Measurements from ENCODE around the gene L3MBTL2. TPM values are rescaled to one million over a fixed set of nuclear protein-coding genes. Genes with fewer than 3 reads are reported as not detected.
"Not testable (repeated sequence)": the region's sequence is repeated elsewhere in the genome, so short reads cannot be mapped to it uniquely, and the experiment has no call there.

L3MBTL2 gene
- total RNA-seq, 2 experiments from 2014 or later = 19.4 to 22.3 TPM

DNA sequence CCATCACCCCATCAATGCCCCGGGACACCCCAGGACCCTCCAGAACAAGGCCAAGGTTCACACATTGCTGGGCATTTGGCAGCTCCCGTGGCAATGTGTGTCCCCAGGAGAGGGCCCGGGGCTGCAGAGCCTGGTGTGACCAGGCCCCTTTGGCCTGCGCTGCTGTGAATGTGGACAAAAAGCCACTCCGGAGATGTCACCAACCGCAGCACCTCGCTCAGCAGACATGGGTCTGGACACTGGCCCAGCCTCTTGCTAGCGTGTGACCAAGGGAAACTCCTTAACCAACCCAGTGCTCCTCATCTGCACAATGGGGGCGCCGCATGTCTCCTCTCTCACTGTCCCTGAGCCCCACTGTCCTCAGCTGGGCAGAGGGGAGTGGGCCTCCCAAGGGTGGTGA lies 43.6 kb downstream of the L3MBTL2 start:
- no peaks in the 10 kb centered on the region for H3K4me1 Mint-ChIP-seq (ENCODE audit: low read depth)
- no peaks in the 10 kb centered on the region for H3K27me3 Mint-ChIP-seq (ENCODE audit: low read depth)
- DNase-seq = no peak
- CTCF ChIA-PET = no interaction called here
- H3K36me3 Mint-ChIP-seq (ENCODE audit: low read depth) = peaks cover 33% of the 10 kb centered on the region
- intact Hi-C loops (cut with micrococcal nuclease) = no loop called here
- H3K4me3 Mint-ChIP-seq = no peak overlapping the region
- H3K9me3 Mint-ChIP-seq = no peaks in the 10 kb centered on the region
- H3K27ac Mint-ChIP-seq = no peak overlapping the region

DNA sequence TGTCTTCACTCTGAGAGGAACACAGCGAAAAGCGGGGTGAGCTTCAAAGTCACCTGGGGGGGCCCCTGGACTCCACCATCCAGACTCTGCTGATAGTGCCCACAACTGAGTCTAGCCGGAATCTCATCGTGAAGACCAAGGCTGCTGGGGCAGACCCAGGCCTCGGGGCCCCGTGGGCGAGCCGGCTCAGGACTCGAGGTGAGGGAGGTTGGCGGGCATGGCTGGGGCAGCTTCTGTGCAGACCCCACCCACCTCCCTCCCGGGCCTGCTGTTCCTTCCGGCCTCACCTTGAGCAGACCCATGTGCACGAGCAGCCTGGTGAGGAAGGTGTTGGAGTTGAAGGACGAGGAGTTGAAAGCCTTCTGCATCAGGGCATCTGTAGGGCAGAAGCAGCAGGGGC lies 44.3 kb downstream of the L3MBTL2 start:
- Mint-ChIP-seq H3K36me3 (ENCODE audit: low read depth) (peaks cover 38% of the 10 kb centered on the region), H3K9me3 (no peaks in the 10 kb centered on the region), H3K27ac (no peak overlapping the region), H3K4me1 (ENCODE audit: low read depth) (no peaks in the 10 kb centered on the region), H3K27me3 (ENCODE audit: low read depth) (no peaks in the 10 kb centered on the region), H3K4me3 (no peak overlapping the region)
- CTCF ChIA-PET = no interaction called here
- intact Hi-C loops (cut with micrococcal nuclease) = no loop called here
- DNase-seq = no peak

DNA sequence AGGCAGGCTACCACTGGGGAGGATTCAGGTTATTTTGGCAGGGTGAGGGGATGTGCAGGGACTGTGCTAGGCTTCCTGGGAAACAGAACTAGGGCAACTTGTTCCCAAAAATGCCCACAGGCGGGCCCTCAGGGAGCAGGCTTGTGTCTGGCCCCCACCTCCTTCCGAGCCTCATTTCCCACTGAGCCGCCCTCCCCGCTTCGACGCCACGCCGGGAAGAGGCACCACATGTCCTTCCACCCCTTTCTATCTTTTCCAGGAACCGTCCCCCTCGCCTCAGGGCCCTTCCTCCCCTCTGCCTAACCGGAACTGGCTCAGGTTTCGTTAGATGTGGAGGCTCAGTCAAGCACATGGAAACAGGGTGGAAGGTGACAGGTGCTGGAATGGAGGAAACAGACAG lies 45.0 kb downstream of the L3MBTL2 start:
- DNase-seq = no peak
- Mint-ChIP-seq H3K9me3 (no peaks in the 10 kb centered on the region), H3K4me3 (no peak overlapping the region), H3K4me1 (ENCODE audit: low read depth) (no peaks in the 10 kb centered on the region), H3K27me3 (ENCODE audit: low read depth) (no peaks in the 10 kb centered on the region), H3K27ac (no peak overlapping the region), H3K36me3 (ENCODE audit: low read depth) (peaks cover 39% of the 10 kb centered on the region)
- intact Hi-C loops (cut with micrococcal nuclease) = no loop called here
- CTCF ChIA-PET = no interaction called here

DNA sequence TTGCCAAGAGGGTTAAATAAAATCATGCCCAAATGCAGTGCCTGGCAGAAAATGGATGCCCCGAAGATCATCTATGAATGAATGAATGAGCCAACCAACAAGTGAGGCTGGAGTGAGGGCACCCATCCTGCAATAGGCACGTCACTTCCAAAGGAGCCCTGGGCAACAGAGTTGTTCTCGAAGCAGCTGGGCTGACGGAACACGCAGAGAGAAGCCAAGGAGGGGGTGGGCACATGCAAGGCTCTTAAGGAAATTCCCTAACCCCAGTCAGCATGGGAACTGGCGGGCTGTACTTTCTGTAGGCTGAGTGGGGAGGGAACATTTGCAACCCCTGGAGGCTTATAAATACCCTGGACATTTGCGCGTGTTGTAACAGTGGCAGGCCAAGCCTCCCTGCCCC lies 47.3 kb downstream of the L3MBTL2 start:
- no peak overlapping the region for H3K4me3 Mint-ChIP-seq
- intact Hi-C loops (cut with micrococcal nuclease) = no loop called here
- no peak overlapping the region for H3K27ac Mint-ChIP-seq
- H3K4me1 Mint-ChIP-seq (ENCODE audit: low read depth) = no peaks in the 10 kb centered on the region
- no peaks in the 10 kb centered on the region for H3K27me3 Mint-ChIP-seq (ENCODE audit: low read depth)
- peaks cover 50% of the 10 kb centered on the region for H3K36me3 Mint-ChIP-seq (ENCODE audit: low read depth)
- no peak for DNase-seq
- no peaks in the 10 kb centered on the region for H3K9me3 Mint-ChIP-seq
- CTCF ChIA-PET = no interaction called here

DNA sequence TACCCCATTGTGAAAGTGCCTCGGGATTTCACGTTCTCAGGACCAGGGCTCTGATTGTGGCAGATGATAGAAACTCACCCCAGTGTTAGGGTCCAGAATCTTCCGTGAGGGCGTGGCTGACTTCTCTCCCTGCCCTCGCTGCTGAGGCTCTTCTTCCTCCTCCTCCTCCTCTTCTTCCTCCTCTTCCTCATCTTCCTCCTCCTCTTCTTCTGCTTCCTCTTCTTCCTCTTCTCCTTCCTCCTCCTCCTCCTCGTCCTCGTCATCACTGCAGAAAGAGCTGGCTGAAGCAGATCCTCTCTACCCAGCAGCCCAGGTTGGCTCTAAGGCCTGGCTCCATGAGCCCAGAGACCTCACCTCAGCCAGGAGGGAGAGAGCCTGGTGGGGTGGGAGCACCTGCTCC lies 49.1 kb downstream of the L3MBTL2 start:
- Mint-ChIP-seq H3K4me3 (no peak overlapping the region), H3K36me3 (ENCODE audit: low read depth) (peaks cover 50% of the 10 kb centered on the region), H3K27me3 (ENCODE audit: low read depth) (no peaks in the 10 kb centered on the region), H3K4me1 (ENCODE audit: low read depth) (no peaks in the 10 kb centered on the region), H3K27ac (no peak overlapping the region), H3K9me3 (no peaks in the 10 kb centered on the region)
- CTCF ChIA-PET = interaction anchor here (1.0 kb wide), 1 partner anchor 17 kb away, joined by 3 read pairs; no protein-coding TSS in a partner anchor
- intact Hi-C loops (cut with micrococcal nuclease) = no loop called here
- DNase-seq = no peak

DNA sequence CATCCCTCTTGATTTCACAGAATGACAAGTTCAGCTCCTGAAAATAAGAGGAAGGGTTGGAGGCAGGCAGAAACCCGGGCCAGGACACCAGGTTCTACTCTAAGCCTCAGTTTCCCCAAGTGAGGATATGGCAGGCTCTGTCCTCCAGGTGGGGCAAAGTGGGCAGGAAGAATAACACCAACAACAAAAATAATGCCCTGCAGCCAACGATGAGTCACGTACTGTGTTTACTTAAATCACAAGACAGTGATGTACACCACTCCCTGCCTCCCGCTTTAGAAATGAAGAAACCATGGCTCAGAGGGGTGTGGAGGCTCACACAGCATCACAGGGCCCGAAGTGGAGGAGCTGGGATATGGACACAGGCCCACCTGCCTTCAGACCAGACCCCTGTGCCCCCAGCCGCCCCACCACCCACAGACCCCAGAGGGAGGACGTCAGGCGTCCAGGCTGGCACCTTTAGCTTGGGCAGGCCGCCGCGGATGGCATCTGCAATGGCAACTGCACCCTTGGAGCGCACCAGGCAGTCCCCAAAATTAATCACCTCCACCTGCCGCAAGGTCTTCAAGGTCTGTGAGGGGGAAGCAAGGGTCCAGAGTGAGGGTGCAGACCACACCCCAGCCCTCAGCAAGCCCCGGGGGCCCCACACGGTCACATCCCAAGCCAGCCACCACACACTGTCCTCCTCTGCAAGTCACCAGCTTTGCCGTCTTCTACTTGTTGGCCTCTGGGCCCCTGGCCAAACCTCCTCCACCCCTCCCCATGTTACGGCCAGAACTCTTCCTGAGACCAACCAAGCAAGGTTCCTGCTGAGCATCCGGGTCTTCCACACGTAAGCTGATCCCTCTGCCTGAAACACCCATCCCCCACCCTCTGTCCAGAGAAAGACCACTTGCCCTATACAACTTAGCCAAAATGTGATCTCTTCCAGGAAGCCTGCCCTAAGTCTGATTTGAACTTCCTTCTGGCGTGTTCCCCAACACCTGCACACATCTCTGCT lies 51.4 kb downstream of the L3MBTL2 start:
- CTCF ChIA-PET = no interaction called here
- H3K36me3 Mint-ChIP-seq (ENCODE audit: low read depth) = peaks cover 44% of the 10 kb centered on the region
- no peak overlapping the region for H3K27ac Mint-ChIP-seq
- no peaks in the 10 kb centered on the region for H3K9me3 Mint-ChIP-seq
- no peaks in the 10 kb centered on the region for H3K27me3 Mint-ChIP-seq (ENCODE audit: low read depth)
- H3K4me3 Mint-ChIP-seq = no peak overlapping the region
- no peak for DNase-seq
- intact Hi-C loops (cut with micrococcal nuclease) = no loop called here
- H3K4me1 Mint-ChIP-seq (ENCODE audit: low read depth) = no peaks in the 10 kb centered on the region

DNA sequence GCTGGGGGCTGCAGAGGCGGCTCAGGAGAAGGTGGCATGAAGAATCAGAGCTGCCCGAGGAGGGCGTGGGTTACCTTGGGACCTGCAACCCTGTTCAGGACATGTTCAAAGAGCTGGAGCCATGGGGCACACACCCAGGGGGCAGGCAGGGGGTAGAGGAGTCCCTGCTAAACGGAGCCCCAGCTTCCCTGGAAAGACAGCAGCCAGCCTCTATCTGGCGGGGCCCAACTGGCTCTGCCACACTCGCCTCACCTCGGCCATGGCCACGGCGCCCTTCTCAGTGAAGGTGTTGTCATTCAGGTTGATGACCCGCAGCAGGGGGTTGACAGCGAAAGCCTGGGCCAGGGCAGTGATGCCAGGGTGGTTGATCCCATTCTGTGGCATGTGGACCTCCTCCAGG lies 52.6 kb downstream of the L3MBTL2 start:
- H3K4me1 Mint-ChIP-seq (ENCODE audit: low read depth) = no peaks in the 10 kb centered on the region
- CTCF ChIA-PET = interaction anchor here (0.6 kb wide), 1 partner anchor 331 kb away, joined by 3 read pairs; no protein-coding TSS in a partner anchor
- H3K4me3 Mint-ChIP-seq = no peak overlapping the region
- H3K27me3 Mint-ChIP-seq (ENCODE audit: low read depth) = no peaks in the 10 kb centered on the region
- H3K9me3 Mint-ChIP-seq = no peaks in the 10 kb centered on the region
- no peak overlapping the region for H3K27ac Mint-ChIP-seq
- H3K36me3 Mint-ChIP-seq (ENCODE audit: low read depth) = peaks cover 44% of the 10 kb centered on the region
- no peak for DNase-seq
- intact Hi-C loops (cut with micrococcal nuclease) = no loop called here

DNA sequence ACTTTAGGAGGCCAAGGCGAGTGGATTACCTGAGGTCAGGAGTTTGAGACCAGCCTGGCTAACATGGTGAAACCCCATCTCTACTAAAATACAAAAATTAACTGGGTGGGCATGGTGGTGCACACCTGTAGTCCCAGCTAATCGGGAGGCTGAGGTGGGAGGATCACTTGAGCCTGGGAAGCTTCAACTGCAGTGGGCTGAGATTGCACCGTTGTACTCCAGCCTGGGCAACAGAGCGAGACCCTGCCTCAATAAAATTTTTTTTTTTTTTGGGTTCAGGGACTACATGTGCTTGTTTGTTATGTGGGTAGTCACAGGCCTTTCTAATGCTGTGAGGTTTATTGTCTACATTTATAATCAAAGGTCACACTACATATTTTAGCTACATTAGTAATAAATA lies 54.6 kb downstream of the L3MBTL2 start:
- intact Hi-C loops (cut with micrococcal nuclease) = not testable (repeated sequence)

DNA sequence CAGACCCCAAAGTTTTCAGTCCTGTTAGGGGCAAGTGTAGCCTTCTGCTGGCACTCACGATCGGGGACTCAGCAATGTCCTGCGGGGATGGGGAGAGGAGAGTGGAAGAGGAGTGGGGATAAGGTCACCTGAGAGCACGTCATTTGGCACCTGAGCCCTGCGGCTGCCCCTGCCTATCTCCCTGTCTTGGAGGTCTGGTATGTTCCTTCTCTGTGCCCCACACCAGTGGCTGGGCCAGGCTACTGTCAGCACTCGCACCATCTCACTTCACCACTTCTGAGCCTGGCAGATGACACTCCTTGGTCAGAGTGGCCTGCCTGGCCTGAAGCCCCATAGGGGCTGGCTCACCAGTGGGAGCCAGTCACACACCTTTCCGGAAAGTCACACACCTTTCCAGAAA lies 55.8 kb downstream of the L3MBTL2 start:
- Mint-ChIP-seq H3K36me3 (ENCODE audit: low read depth) (peaks cover 46% of the 10 kb centered on the region), H3K27ac (no peak overlapping the region), H3K4me3 (no peak overlapping the region), H3K4me1 (ENCODE audit: low read depth) (peaks cover 6% of the 10 kb centered on the region), H3K27me3 (ENCODE audit: low read depth) (no peaks in the 10 kb centered on the region), H3K9me3 (no peaks in the 10 kb centered on the region)
- CTCF ChIA-PET = no interaction called here
- intact Hi-C loops (cut with micrococcal nuclease) = no loop called here
- no peak for DNase-seq

More for the DNA sequence above, 54.6 kb downstream of the L3MBTL2 start:
- peaks cover 46% of the 10 kb centered on the region for H3K36me3 Mint-ChIP-seq (ENCODE audit: low read depth)
- not testable (repeated sequence) for H3K9me3 Mint-ChIP-seq; H3K27ac Mint-ChIP-seq; H3K4me1 Mint-ChIP-seq (ENCODE audit: low read depth); H3K4me3 Mint-ChIP-seq; DNase-seq; H3K27me3 Mint-ChIP-seq (ENCODE audit: low read depth)
- CTCF ChIA-PET = interaction anchor here (0.6 to 0.7 kb wide), 2 partner anchors 286 to 360 kb away, joined by 3 to 6 read pairs; no protein-coding TSS in a partner anchor

DNA sequence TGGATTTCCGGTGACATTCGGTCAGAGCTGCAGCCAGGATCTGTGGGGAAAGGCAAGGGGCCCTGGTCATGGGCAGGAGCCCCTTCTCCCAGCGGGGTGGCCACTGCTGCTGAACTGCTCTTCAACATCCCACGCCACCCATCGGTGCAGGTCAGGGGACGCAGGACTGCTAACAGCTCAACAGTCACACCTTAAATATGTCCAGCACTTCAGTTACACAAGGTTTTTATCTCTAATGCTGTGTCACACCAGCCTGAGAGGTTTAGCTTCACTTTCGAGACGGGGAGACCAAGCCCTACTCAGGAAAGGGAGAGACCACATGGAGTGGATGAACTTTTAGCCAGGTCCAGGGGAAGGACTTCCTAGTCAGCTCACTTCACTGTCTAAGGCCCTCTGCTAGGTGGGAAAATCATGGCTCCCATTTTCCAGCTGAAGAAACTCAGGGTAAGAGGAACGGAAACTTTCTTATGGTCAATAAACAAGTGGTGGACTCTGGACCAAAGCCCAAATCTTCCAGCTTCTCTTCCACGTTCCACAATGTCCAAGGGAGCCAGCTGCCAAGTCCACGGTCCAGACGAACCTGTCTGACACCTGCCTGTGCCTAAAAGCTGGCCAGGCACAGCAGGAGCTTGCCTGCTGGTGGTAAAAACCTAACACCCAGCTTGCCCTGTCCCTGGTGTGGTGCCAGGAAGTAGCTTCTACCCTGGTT lies 56.6 kb downstream of the L3MBTL2 start:
- H3K4me1 Mint-ChIP-seq (ENCODE audit: low read depth) = peaks cover 6% of the 10 kb centered on the region
- no peaks in the 10 kb centered on the region for H3K27me3 Mint-ChIP-seq (ENCODE audit: low read depth)
- CTCF ChIA-PET = interaction anchor here (0.9 to 1.5 kb wide), 2 partner anchors 13 to 24 kb away, joined by 3 to 7 read pairs; no protein-coding TSS in a partner anchor
- no peak for DNase-seq
- no peaks in the 10 kb centered on the region for H3K9me3 Mint-ChIP-seq
- no peak overlapping the region for H3K27ac Mint-ChIP-seq
- H3K4me3 Mint-ChIP-seq = no peak overlapping the region
- H3K36me3 Mint-ChIP-seq (ENCODE audit: low read depth) = peaks cover 46% of the 10 kb centered on the region
- intact Hi-C loops (cut with micrococcal nuclease) = no loop called here

DNA sequence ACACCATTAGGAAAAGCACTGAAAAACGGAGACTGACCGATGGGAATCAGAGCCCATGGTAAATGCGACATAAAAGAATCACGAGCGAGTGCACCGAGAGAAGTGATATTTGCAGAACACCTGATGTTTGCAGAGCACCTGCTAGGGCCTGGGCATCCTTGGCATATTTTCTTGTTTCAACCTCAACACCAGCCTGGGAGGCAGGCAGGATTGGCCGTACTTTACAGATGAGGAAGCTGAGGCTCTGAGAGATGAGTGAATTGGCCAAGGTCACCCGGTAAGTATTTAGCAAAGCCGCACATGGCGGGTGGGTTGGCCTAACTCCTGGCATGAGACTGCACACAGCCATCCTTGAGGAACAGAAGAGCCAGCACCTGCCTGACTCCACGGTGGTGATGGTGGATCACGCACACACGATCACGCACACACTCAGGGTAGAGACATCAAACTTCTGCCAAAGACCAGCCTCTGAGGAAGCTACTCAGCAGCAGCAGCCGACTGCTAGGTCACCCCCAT lies 57.2 kb downstream of the L3MBTL2 start:
- Mint-ChIP-seq H3K27me3 (ENCODE audit: low read depth) (no peaks in the 10 kb centered on the region), H3K4me3 (no peak overlapping the region), H3K36me3 (ENCODE audit: low read depth) (peaks cover 42% of the 10 kb centered on the region), H3K27ac (no peak overlapping the region), H3K9me3 (no peaks in the 10 kb centered on the region), H3K4me1 (ENCODE audit: low read depth) (peaks cover 6% of the 10 kb centered on the region)
- no peak for DNase-seq
- intact Hi-C loops (cut with micrococcal nuclease) = no loop called here
- CTCF ChIA-PET = interaction anchor here (0.9 to 1.5 kb wide), 2 partner anchors 12 to 25 kb away, joined by 3 to 7 read pairs; no protein-coding TSS in a partner anchor

DNA sequence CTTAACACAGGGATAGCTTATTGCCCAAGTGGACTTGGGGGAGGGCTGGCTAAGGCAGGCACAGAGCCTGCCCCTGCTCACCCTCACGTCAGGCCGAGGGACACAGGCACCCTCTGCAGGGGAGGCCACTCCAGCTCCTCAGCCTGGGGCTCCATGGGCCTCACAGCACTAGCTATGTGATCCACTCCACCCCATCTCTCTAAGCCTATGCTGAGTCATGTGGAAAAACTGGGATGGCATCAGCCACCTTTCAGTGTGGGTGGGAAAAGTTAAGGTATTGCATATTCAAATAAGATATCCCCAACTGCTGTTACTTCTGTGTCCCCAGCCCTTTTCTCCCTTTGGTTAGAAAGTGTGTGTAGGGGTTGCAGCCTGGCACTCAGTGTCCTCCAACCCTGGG lies 58.6 kb downstream of the L3MBTL2 start:
- Mint-ChIP-seq H3K9me3 (no peaks in the 10 kb centered on the region), H3K27ac (no peak overlapping the region), H3K27me3 (ENCODE audit: low read depth) (no peaks in the 10 kb centered on the region), H3K4me1 (ENCODE audit: low read depth) (peaks cover 6% of the 10 kb centered on the region), H3K36me3 (ENCODE audit: low read depth) (peaks cover 51% of the 10 kb centered on the region), H3K4me3 (no peak overlapping the region)
- intact Hi-C loops (cut with micrococcal nuclease) = no loop called here
- no peak for DNase-seq
- CTCF ChIA-PET = no interaction called here
